Right ventricle myocardium superior (tissue), 1 donor: Measurements from ENCODE around the gene ZKSCAN8. TPM values are rescaled to one million over a fixed set of nuclear protein-coding genes. Genes with fewer than 3 reads are reported as not detected.

Experiments used
- ATAC-seq: fragments of 200-7000 bp; cut with Tn5 transposase; one replicate; pipeline ENCODE4 v1.9.1; 2020; ENCODE audit warnings: mild to moderate bottlenecking; ENCODE audit not compliant: poor library complexity
- DNase-seq: peaks from one replicate; pipeline ENCODE4 v3.0.0-alpha.2; 2020
- intact Hi-C: fragments of 100-400 bp; cut with DNase I; formaldehyde crosslinking; loops from one replicate; pipeline ENCODE4 v1.11.2; 2022
- total RNA-seq: library from RNA; stranded (reverse); fragmentation: NEBNext Ultra II Directional; extraction: Animal tissue kit (Norgen Biotek cat#: 25700); gene quantifications from one replicate; pipeline ENCODE4 v1.2.1, GENCODE V29; 2021
- donor health status: DM: no; HTN: yes; CAD: no; lungs with severe emphysema.

The ZKSCAN8 gene
- total RNA-seq, 1 donor from 2014 or later = 12.0 TPM

DNA sequence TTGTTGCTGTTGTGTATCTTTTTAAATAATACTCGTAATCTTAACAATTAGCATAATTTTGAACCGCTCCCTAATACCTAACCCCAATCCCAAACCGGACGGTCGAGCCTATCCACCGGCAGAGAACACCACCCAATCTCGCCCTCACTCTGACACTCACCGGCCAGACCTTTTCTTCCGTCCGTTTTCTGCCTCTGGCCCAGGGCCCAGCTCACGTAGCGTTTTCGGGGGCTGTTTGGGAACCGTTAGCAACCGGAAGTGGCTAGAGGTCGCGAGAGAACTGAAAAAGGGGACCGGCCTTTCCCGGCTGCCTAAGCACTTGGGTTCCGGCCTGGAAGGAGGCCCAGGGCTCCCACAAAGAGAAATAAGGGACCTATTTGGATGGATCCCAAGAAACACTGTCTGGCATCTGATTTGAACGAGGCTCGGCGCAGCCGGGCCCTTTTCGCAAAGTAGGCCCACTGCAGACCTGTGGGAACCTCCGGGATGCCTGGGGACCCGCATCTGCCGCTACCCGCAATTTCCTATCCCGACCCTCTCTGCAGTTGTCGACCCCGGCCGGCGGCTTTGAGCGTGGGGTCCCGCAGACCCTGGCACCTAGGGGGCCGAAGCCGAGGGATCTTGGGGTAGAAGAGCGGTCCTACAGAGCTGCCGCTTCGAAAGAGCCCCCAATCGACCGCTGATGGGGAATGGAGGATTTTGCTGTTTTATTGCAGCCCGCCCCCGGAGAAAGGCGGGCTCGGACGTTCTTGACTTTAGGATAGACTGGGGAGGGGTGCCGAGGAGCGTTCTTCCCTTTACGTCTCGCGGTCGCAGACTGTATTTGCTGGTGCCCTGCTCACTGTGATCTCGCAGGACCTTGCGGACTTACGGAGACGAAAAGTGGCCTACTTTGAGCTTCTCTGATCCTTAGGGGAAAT is 4.8 kb upstream of the ZKSCAN8 start:
- intact Hi-C loops = no loop called here
- DNase-seq (peak; percentile 94), ATAC-seq (peak; percentile 94)

DNA sequence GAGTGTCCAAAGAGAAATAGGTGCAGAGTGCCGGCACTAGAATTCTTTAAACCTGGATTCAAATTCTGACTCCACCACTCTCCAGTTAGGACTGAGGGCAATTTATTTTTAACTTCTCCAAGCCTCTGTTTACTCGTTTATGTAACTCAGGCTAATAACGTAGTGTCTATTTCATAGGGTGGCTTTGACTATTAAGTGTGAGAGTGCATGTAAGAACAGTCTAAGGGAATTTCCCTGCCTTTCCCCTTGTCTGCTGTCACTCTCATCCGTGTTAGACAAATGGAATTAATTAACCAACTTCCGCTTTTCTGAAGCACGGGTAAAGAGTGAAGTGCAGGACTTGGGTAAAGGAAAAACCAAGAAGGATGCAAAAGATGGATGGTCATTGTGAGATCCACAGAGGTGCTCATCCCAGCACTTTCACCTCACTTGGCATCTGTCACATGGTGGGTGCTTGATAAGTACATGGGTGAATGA is 4.1 kb upstream of the ZKSCAN8 start:
- no peak for DNase-seq
- ATAC-seq = peak; percentile 4

DNA sequence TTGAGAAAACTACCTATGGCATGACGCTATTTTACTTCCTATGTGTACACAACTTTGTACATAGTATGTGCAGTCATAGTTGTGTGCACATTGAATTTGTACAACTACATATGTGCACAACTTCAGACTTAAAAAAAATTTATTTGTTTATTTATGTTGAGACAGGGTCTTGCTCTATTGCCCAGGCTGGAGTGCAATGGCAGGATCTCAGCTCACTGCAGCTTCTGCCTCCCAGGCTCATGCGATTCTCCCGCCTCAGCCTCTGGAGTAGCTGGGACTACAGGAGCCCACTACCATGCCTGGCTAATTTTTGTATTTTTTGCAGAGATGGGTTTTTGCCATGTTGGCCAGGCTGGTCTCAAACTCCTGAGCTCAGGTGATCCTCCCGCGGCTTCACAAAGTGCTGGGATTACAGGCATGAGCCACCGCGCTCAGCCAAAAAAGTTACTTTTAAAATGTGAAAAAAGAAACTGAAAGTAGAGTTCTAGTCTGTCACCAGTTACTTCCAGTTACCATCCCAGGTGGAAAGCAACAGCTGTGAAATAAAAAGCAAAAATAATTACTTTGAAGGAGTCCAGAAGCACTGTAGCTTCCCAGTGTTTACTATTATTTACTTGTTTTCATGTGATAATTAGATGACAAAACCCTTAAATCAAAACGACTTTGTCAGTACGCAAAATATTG is 1.7 kb upstream of the ZKSCAN8 start:
- ATAC-seq (no peak), DNase-seq (no peak)
- intact Hi-C loops = no loop called here

More for the DNA sequence above, 4.1 kb upstream of the ZKSCAN8 start:
- intact Hi-C loops = no loop called here

DNA sequence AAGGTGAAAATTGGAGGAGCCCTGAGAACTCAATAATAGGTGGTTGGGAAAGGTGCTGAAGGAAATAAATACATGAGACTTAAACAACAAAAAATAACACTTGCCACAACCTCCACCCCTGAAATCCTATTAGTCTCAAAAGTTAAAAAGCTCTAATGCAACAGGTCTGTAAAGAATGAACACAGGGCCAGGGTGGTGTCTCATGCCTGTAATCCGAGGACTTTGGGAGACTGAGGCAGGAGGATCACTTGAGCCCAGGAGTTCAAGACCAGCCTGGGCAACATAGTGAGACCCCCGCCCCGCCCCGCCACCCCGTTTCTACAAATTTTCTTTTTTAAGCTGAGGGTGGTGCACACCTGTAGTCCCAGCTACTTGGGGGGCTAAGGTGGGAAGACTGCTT is 1.1 kb upstream of the ZKSCAN8 start:
- intact Hi-C loops = no loop called here
- ATAC-seq = no peak
- no peak for DNase-seq

DNA sequence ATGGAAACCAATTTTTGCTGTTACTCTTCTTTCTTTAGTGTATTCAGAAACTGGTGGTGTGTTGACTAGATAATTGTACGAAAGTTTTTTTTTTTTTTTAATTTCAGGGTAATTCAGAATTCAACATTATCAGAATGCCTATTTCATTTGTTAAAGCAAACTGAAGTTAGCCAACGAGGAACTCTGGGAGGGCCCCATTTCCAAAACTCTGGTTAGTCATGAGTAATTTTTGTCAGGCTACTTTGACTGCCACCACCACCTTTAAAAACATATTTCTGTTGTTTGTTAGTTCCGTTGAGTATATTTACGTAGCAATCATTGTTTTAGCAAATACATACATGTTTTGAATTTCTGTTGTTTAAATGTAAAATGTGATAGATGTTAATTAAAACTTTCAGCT is 763 bp downstream of the ZKSCAN8 start:
- DNase-seq = no peak
- intact Hi-C loops = no loop called here
- ATAC-seq = no peak

DNA sequence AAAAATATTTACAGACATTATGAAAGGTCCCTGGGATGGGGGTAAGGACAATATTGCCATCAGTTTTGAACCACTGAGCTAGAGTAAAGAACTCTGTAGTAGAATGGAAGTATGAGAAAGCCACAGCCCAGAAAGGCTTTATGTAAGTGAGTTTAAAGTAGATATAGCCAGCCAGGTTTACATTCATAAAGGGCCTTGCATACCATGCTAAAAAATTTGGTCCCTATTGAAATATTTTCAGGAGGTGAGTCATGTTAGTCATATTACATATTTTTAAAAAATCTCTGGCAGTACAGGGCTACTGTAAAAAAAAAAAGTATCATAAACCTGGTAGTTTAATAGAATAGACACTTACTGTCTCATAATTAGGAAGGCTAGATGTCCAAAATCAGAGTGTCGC is 3.5 kb downstream of the ZKSCAN8 start:
- no peak for DNase-seq
- ATAC-seq = no peak
- intact Hi-C loops = no loop called here

DNA sequence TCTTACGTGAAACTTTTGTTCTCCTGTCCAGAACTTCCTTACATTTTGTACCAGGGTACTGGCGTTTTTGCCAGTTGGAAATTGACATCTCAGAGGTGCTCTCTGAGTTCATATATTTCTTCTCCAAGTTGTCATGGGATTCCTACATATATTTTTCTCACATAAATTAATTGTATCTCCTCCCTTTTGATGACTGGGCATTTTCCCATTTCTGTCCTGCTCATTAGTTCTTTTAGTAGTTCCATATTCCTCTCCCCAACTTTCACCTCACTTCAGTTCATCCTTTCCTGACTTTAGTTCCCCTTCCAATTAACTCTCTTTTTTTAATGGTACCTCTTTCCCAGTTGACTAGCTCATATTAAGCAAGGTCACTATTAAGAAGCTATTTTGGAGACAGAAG is 10.8 kb downstream of the ZKSCAN8 start:
- DNase-seq = no peak
- intact Hi-C loops = no loop called here
- no peak for ATAC-seq

DNA sequence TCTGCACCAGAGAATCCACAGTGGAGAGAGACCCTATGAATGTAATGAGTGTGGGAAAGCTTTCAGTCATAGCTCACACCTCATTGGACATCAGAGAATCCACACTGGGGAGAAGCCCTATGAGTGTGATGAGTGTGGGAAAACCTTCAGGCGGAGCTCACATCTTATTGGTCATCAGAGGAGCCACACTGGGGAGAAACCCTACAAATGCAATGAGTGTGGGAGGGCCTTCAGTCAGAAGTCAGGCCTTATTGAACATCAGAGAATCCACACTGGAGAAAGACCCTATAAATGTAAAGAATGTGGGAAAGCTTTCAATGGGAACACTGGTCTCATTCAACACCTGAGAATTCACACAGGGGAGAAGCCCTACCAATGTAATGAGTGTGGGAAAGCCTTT is 11.9 kb downstream of the ZKSCAN8 start:
- intact Hi-C loops = no loop called here

DNA sequence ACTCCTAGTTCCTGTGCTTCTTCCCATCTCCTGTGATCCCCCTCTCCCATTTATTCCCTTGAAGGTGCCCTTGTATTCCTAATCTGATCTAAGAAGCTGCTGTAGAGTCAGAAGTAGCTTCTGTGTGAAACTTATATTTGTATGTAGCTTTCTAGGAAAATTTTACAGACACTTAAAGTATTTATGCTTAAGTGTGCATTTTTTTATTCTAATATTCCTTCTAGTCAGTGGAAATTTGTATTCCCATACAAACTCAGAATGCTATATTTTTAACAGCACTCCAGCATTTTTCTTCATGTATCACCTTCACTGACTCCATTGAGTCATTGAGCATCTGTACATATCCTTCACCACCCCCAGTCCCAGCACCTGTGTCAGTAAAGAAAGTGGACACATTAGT is 12.7 kb downstream of the ZKSCAN8 start:
- no peak for ATAC-seq
- intact Hi-C loops = no loop called here
- no peak for DNase-seq

More for the DNA sequence above, 11.9 kb downstream of the ZKSCAN8 start:
- ATAC-seq (no peak), DNase-seq (no peak)

DNA sequence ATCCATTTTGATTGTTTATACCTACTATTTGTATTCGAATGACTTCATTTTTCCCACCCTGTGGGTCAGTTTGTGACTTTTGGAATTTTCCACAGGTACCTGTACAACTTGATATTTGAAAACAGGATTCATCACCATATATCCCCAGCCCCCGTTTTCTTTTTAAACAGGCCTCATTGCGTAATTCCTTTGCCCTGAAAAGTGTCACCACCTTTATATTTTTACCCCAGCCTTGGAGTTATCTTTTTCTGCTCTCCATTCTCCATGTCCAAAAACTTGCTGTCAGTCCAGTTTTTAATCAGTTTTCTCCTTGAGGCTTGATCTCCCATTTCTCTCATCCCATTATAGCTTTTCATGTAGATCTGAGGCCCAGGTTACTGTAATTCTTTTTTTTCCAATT is 16.6 kb downstream of the ZKSCAN8 start:
- ATAC-seq (no peak), DNase-seq (no peak)
- intact Hi-C loops = no loop called here

DNA sequence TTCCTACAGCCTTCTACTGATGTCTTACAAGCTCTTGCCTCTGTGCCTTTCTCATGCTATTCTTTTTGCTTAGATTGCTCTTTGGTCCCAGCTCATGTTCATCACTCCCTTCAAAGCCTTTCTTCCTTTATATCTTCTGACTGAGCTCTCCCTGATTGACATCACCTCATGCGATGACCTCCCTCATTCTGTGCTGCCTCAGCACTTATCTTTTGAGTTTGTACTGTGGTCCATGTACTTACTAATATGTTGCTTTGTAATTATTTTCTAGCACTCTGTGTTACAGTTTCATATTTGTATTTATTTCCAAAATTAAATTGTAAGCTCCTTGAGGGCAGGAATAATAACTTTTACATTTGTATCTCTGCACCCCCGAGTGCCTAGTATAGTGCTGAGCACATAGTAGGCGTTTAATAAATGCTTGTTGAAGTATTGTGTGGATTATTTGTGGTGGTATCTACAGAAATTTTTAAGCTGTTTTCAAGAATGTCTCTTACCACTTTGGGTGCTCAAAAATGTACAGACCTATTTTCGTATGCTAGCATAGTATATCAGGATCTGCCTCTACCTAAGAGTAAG is 17.4 kb downstream of the ZKSCAN8 start:
- ATAC-seq = no peak
- intact Hi-C loops = no loop called here
- no peak for DNase-seq

DNA sequence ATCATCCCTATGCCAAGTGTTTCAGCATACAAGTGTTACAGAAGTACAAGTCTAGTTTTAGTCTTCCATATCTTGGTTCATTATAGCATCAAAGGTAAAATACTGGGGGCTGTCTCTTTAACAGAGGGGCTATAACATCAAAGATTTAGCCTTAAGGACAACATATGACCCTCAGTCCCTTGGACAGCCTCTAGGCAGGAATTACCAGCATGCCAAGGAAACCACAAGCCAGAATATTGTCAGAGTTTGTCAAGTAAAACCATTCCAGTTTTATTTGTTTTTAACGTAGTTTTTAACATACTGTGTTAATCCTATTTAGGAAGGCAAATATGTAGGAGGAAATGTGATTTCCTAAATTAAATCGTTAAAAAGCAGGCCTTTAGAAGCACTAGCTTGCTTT is 18.6 kb downstream of the ZKSCAN8 start:
- no peak for ATAC-seq
- no peak for DNase-seq
- intact Hi-C loops = no loop called here

DNA sequence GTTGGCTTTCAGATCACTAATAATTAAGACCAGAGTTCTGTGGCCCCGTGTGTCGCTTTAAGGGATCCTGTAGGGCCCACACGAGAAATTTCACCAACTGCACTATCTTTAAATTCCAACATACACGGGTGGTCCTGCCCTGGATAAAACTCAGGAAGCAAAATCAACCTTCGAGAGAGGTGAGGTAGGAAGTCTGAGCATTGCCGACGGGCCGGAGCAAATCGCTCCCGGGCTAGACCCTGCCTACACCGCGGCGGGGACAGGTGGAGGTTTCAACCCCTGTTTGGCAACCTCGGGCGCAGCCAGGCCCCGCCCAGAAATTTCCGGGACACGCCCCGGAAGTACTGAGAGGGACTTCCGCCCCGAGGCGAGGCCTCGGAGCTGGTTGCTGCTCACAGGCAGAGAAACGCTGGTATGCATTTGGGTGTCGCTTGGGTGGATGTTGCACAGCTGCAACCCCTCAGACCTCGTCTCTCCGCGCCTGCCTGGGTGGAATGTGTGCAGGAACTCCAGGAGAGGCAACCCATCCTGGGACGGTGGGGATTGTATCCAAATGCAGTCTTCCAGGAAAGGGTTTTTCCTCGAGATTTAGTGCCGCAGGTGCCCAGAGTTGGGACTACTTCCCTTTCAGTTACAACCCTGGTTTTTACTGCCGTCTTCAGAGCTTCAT is 19.9 kb downstream of the ZKSCAN8 start:
- DNase-seq (peak; percentile 85), ATAC-seq (peak; percentile 98)
- intact Hi-C loops = no loop called here

DNA sequence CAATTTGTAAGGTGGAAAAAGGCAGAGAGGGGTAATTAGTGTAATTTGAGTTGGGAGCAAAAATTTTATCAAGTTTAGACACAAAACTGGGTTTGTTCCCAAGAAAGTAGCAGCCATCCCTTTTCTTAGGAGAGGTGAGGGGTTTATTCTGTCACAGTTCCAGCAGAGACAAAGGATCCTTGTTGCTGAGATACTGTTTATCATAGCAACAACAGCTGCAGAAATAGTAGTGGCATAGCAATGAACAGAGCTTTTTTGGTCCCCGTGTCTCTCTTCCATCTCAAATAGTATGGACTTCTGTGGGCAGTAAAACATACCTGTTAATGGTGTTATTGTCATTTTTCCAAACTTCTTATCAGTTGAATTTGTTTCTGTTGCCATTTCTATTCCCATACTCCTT is 23.9 kb downstream of the ZKSCAN8 start:
- intact Hi-C loops = no loop called here
- ATAC-seq = no peak
- DNase-seq = no peak

DNA sequence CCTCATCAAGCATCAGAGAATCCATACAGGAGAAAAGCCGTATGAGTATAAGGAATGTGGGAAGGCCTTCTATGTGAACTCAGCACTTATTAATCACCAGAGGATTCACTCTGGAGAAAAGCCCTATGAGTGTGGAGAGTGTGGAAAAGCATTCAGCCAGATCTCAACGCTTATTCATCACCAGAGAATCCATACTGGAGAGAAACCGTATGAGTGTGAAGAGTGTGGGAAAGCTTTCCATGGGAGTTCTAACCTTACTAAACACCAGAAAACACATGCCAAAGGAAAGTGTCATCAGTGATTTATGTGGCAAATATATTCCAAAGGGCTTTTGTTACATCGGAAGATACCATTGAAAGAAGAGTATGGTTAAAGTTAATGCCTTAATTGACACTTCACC is 25.4 kb downstream of the ZKSCAN8 start:
- DNase-seq = no peak
- intact Hi-C loops = no loop called here
- no peak for ATAC-seq

DNA sequence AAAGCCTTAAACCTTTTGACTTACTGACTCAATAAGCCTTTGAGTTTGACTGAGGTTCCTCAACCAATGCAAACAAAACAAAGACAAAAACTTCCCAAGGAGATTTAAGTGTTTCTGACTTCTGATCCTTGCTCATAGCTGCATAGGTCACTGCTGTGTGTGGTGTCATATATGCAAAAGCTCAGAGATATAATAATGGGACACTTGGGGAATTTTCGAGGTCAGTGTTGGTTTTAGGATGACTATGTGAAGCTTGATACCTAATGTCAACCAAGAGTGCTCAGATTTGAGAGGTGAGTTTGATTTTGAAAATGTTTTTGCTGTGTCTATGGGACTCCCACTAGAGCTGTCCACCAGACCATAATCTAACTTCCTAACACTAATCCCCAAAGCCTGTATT is 26.2 kb downstream of the ZKSCAN8 start:
- intact Hi-C loops = no loop called here

DNA sequence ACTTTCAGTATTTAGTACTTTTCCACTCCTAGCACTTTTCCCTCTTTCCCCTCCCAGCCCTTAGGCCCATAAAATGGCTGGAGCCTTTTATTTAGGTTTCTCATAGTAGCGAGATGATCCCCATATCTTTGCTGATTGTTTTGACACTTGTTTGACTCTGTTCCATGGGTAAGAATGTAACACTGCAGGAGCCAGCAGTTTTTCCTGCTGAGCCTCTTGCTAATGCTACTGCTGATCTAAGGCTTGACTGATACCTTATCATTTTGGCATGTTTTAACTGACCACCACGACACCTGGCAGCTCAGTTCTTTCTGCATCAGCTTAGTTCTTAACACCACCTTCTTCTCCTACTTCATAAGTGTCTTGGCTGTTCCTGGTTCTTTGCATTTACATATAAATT is 29.6 kb downstream of the ZKSCAN8 start:
- intact Hi-C loops = no loop called here
- DNase-seq (no peak), ATAC-seq (no peak)

More for the DNA sequence above, 26.2 kb downstream of the ZKSCAN8 start:
- no peak for ATAC-seq
- no peak for DNase-seq

DNA sequence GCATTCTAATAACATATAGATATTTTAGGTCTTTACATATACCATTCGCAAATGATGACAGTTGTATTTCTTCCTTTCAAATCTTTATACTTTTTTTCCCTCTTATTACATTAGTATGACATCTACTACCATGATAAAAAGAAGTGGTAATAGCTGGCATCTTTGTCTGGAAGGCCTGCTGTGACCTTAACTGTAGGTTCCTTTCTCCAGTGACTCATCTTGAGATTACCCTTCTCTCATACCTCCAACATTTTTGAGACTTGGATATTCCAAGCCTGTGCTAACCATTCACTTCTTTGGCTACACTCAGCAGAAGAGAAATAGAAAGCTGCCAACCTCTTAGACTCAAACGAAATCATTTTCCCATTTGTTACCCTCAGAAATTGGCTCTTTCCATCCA is 30.3 kb downstream of the ZKSCAN8 start:
- DNase-seq (no peak), ATAC-seq (no peak)
- intact Hi-C loops = no loop called here

DNA sequence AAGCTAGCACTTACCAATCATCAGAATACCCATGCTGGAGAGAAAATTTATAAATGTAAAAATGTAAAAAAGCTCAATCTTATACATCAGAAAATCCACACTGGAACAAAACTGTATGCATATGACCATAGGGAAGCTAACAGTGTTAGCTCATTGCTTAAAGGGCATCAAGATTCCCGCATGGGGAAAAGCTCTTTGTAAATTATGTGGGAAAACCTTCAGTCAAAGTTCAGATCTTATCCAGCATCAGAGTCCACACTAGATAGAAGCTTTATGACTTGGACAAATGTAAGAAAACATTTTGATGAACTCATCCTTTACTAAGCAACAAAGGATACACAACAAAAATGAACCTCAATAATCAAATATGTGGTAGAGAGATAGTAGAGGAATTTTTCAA is 34.7 kb downstream of the ZKSCAN8 start:
- intact Hi-C loops = no loop called here

More for the DNA sequence above, 34.7 kb downstream of the ZKSCAN8 start:
- DNase-seq = no peak
- ATAC-seq = no peak
